WTC11 (cell line): ENCODE data around the gene PTPRJ. TPM values are rescaled to one million over a fixed set of nuclear protein-coding genes. Genes with fewer than 3 reads are reported as not detected.
A peak's percentile ranks its signal among the peaks of the same experiment; 100 is the strongest.

ENCODE experiments used
- ATAC-seq: fragments of 200-7000 bp; cut with Tn5 transposase; 2 replicates; pipeline ENCODE4 v1.10.0; 2021; ENCODE audit warnings: mild to moderate bottlenecking, moderate library complexity
- CTCF ChIA-PET: fragments of 300-600 bp; sonication (Branson Sonifier 250); formaldehyde crosslinking; loops from one replicate; lab custom pipeline; 2021; ENCODE audit warnings: antibody characterized with exemption; lab: Charles Lee
- POLR2A ChIA-PET: fragments of 350-600 bp; sonication (Branson Sonifier 250); formaldehyde crosslinking; loops from one replicate; lab custom pipeline; 2021; ENCODE audit warnings: antibody characterized with exemption; lab: Charles Lee
- DNase-seq: peaks from one replicate; pipeline ENCODE4 v3.0.0; 2021; ENCODE audit warnings: low spot score
- H3K27ac Mint-ChIP-seq: 2 replicates; pipeline ENCODE4 v1.8.0; 2021; ENCODE audit warnings: mixed read lengths
- H3K27me3 Mint-ChIP-seq: 2 replicates; pipeline ENCODE4 v1.8.0; 2021; ENCODE audit warnings: low read depth, mild to moderate bottlenecking, moderate library complexity, mixed read lengths
- H3K36me3 Mint-ChIP-seq: 2 replicates; pipeline ENCODE4 v1.8.0; 2021; ENCODE audit warnings: mixed read lengths
- H3K4me1 Mint-ChIP-seq: 2 replicates; pipeline ENCODE4 v1.8.0; 2022; ENCODE audit warnings: mixed read lengths
- H3K4me3 Mint-ChIP-seq: 2 replicates; pipeline ENCODE4 v1.8.0; 2021; ENCODE audit warnings: mild to moderate bottlenecking, moderate library complexity, mixed read lengths
- H3K9me3 Mint-ChIP-seq: 2 replicates; pipeline ENCODE4 v1.8.0; 2021; ENCODE audit warnings: mixed read lengths
- ATF1 ChIP-seq: sonication (generic); formaldehyde crosslinking; IDR thresholded peaks from 2 replicates; pipeline ENCODE4 v1.8.1; 2023; ENCODE audit warnings: mild to moderate bottlenecking, moderate library complexity, missing genetic modification reagents
- CBFB ChIP-seq: sonication (generic); formaldehyde crosslinking; IDR thresholded peaks from 2 replicates; pipeline ENCODE4 v1.8.1; 2022; ENCODE audit warnings: mild to moderate bottlenecking, low read depth, missing genetic modification reagents
- EMX1 ChIP-seq: fragments of 250-450 bp; sonication (Bioruptor Pico); IDR thresholded peaks from 2 replicates; pipeline ENCODE4 v1.8.0; 2021; ENCODE audit warnings: mild to moderate bottlenecking
- FOXP1 ChIP-seq: sonication (generic); formaldehyde crosslinking; IDR thresholded peaks from 2 replicates; pipeline ENCODE4 v1.8.0; 2022; ENCODE audit warnings: missing genetic modification reagents, mild to moderate bottlenecking, moderate library complexity, borderline replicate concordance
- IRF2 ChIP-seq: sonication (generic); formaldehyde crosslinking; IDR thresholded peaks from 2 replicates; pipeline ENCODE4 v1.8.0; 2022; ENCODE audit warnings: low read depth, missing genetic modification reagents, borderline replicate concordance
- JUN ChIP-seq: sonication (generic); formaldehyde crosslinking; IDR thresholded peaks from 2 replicates; pipeline ENCODE4 v1.8.0; 2023; ENCODE audit warnings: mild to moderate bottlenecking, missing genetic modification reagents
- KAT7 ChIP-seq: sonication (generic); formaldehyde crosslinking; IDR thresholded peaks from 2 replicates; pipeline ENCODE4 v1.8.1; 2023; ENCODE audit warnings: missing genetic modification reagents, mild to moderate bottlenecking, borderline replicate concordance
- MYBL2 ChIP-seq: sonication (generic); formaldehyde crosslinking; IDR thresholded peaks from 2 replicates; pipeline ENCODE4 v1.8.1; 2023; ENCODE audit warnings: mild to moderate bottlenecking, moderate library complexity, missing genetic modification reagents
- NFE2L1 ChIP-seq: sonication (generic); formaldehyde crosslinking; IDR thresholded peaks from 2 replicates; pipeline ENCODE4 v1.8.1; 2023; ENCODE audit warnings: missing genetic modification reagents
- NFYB ChIP-seq: sonication (generic); formaldehyde crosslinking; conservative IDR thresholded peaks from 2 replicates; pipeline ENCODE4 v1.8.0; 2022; ENCODE audit warnings: low read depth, missing genetic modification reagents
- NR1H2 ChIP-seq: sonication (generic); formaldehyde crosslinking; IDR thresholded peaks from 2 replicates; pipeline ENCODE4 v1.9.0; 2021; ENCODE audit warnings: mild to moderate bottlenecking, moderate library complexity, missing genetic modification reagents
- NR2C2 ChIP-seq: sonication (generic); formaldehyde crosslinking; IDR thresholded peaks from 2 replicates; pipeline ENCODE4 v1.8.0; 2022; ENCODE audit warnings: mild to moderate bottlenecking, missing genetic modification reagents
- RORB ChIP-seq: fragments of 250-450 bp; sonication (Bioruptor Pico); IDR thresholded peaks from 2 replicates; pipeline ENCODE4 v1.9.0; 2021; ENCODE audit warnings: mild to moderate bottlenecking
- TEAD4 ChIP-seq: sonication (generic); formaldehyde crosslinking; IDR thresholded peaks from 2 replicates; pipeline ENCODE4 v1.8.0; 2022; ENCODE audit warnings: mild to moderate bottlenecking, missing genetic modification reagents
- TP53 ChIP-seq: sonication (generic); formaldehyde crosslinking; IDR thresholded peaks from 2 replicates; pipeline ENCODE4 v1.8.1; 2023; ENCODE audit warnings: mild to moderate bottlenecking, missing genetic modification reagents
- ZNF263 ChIP-seq: sonication (generic); formaldehyde crosslinking; IDR thresholded peaks from 2 replicates; pipeline ENCODE4 v1.8.1; 2022; ENCODE audit warnings: low read depth, mild to moderate bottlenecking, moderate library complexity, missing genetic modification reagents
- ZNF317 ChIP-seq: sonication (generic); formaldehyde crosslinking; IDR thresholded peaks from 2 replicates; pipeline ENCODE4 v1.8.1; 2023; ENCODE audit warnings: low read depth, mild to moderate bottlenecking, moderate library complexity, missing genetic modification reagents, borderline replicate concordance
- total RNA-seq: library from RNA; stranded (reverse); gene quantifications from 3 replicates; pipeline ENCODE4 v1.2.3, GENCODE V29; 2021
- TF ChIP-seq, protein P1 (sequence below): sonication (generic); formaldehyde crosslinking; IDR thresholded peaks from 2 replicates; pipeline ENCODE4 v1.8.1; 2022; ENCODE audit warnings: low read depth, missing genetic modification reagents, borderline replicate concordance
- TF ChIP-seq, protein P2 (sequence below): sonication (generic); formaldehyde crosslinking; IDR thresholded peaks from 2 replicates; pipeline ENCODE4 v1.8.1; 2023; ENCODE audit warnings: mild to moderate bottlenecking, missing genetic modification reagents

Gene PTPRJ
- total RNA-seq, 1 experiment from 2014 or later, result 19.5 TPM

DNA sequence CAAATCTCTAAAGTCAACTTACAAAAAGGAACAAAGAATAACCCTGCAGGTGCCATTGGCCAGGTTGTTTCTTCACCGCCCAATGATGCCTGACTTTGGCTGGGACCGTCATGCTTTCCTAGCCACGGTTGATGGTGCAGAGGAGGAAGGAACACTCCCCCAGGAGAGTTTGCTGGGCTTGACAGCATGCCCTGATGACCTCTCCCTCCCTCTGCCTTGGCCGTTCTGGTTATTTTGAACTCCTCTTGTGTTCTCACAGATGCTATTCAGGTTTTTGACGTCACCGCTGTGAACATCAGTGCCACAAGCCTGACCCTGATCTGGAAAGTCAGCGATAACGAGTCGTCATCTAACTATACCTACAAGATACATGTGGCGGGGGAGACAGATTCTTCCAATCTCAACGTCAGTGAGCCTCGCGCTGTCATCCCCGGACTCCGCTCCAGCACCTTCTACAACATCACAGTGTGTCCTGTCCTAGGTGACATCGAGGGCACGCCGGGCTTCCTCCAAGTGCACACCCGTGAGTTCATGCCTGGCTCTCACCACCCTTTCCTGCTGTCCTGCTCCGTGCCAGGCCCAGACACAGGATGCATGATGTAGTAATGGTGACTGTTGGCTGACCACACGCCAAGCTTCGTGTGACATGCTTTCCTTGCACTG, 147.3 kb downstream of the PTPRJ start:
- ATAC-seq (no peak), DNase-seq (no peak)
- no peaks in the 10 kb centered on the region for H3K9me3 Mint-ChIP-seq
- ChIA-PET POLR2A (no interaction called here), CTCF (no interaction called here)
- peaks cover 6% of the 10 kb centered on the region for H3K4me1 Mint-ChIP-seq
- H3K4me3 Mint-ChIP-seq, result no peak overlapping the region
- TF ChIP-seq KAT7 (CRISPR knock-in tag), result no peak
- TF ChIP-seq, protein P1, sequence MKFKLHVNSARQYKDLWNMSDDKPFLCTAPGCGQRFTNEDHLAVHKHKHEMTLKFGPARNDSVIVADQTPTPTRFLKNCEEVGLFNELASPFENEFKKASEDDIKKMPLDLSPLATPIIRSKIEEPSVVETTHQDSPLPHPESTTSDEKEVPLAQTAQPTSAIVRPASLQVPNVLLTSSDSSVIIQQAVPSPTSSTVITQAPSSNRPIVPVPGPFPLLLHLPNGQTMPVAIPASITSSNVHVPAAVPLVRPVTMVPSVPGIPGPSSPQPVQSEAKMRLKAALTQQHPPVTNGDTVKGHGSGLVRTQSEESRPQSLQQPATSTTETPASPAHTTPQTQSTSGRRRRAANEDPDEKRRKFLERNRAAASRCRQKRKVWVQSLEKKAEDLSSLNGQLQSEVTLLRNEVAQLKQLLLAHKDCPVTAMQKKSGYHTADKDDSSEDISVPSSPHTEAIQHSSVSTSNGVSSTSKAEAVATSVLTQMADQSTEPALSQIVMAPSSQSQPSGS (CRISPR knock-in tag), result no peak
- TF ChIP-seq ZNF263 (CRISPR knock-in tag), result no peak
- TF ChIP-seq CBFB (CRISPR knock-in tag), result no peak
- TF ChIP-seq, protein P2, sequence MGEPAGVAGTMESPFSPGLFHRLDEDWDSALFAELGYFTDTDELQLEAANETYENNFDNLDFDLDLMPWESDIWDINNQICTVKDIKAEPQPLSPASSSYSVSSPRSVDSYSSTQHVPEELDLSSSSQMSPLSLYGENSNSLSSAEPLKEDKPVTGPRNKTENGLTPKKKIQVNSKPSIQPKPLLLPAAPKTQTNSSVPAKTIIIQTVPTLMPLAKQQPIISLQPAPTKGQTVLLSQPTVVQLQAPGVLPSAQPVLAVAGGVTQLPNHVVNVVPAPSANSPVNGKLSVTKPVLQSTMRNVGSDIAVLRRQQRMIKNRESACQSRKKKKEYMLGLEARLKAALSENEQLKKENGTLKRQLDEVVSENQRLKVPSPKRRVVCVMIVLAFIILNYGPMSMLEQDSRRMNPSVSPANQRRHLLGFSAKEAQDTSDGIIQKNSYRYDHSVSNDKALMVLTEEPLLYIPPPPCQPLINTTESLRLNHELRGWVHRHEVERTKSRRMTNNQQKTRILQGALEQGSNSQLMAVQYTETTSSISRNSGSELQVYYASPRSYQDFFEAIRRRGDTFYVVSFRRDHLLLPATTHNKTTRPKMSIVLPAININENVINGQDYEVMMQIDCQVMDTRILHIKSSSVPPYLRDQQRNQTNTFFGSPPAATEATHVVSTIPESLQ (CRISPR knock-in tag), result no peak
- TF ChIP-seq JUN, result no peak
- no peak for TF ChIP-seq TEAD4 (CRISPR knock-in tag)
- TF ChIP-seq MYBL2 (CRISPR knock-in tag), result no peak
- TF ChIP-seq TP53 (CRISPR knock-in tag), result no peak
- H3K36me3 Mint-ChIP-seq, result peaks cover 23% of the 10 kb centered on the region
- no peaks in the 10 kb centered on the region for H3K27me3 Mint-ChIP-seq
- no peak overlapping the region for H3K27ac Mint-ChIP-seq

DNA sequence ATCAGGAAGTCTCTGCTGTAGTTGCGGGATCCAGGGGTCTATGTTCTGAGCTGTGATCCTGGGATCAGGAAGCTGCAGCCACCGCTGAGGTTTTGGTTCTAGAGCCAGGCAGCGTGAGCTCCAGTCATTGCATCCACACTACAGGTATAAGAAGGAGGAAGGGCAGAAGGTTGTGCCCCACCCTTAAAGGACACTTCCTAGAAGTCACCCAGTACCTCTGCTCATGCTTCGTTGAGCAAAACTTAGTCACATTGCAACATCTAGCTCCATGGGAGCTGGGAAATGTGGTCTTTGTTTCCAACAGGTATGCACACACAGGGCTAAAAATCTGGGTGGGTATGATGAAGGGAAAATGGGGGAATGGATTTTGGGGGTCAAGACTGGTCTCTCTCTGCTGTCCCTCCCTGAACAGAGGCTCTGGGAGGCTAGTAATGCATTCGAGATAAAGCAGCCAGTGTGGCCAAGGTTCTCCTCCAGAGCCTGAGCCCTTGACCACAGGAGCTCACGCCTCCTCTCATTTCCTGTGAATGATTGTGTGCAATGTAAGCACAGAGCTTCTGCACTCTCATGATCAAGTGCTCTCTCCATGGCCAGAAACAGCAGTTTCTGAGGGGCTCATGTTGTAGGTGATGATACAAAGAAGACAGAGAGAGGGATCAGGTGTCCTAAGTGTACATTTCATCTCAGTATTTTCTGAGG, 149.5 kb downstream of the PTPRJ start:
- CTCF ChIA-PET, result no interaction called here
- H3K27me3 Mint-ChIP-seq, result no peaks in the 10 kb centered on the region
- peaks cover 12% of the 10 kb centered on the region for H3K4me1 Mint-ChIP-seq
- ATAC-seq (no peak), DNase-seq (no peak)
- TF ChIP-seq NFE2L1 (CRISPR knock-in tag) (no peak), IRF2 (CRISPR knock-in tag) (no peak), FOXP1 (no peak), EMX1 (CRISPR knock-in tag) (no peak), NR2C2 (CRISPR knock-in tag) (no peak), ATF1 (CRISPR knock-in tag) (no peak), CBFB (CRISPR knock-in tag) (no peak), RORB (CRISPR knock-in tag) (no peak), ZNF317 (CRISPR knock-in tag) (no peak), NR1H2 (no peak)
- H3K27ac Mint-ChIP-seq, result no peak overlapping the region
- POLR2A ChIA-PET, result no interaction called here
- no peaks in the 10 kb centered on the region for H3K9me3 Mint-ChIP-seq
- peaks cover 18% of the 10 kb centered on the region for H3K36me3 Mint-ChIP-seq
- no peak overlapping the region for H3K4me3 Mint-ChIP-seq

DNA sequence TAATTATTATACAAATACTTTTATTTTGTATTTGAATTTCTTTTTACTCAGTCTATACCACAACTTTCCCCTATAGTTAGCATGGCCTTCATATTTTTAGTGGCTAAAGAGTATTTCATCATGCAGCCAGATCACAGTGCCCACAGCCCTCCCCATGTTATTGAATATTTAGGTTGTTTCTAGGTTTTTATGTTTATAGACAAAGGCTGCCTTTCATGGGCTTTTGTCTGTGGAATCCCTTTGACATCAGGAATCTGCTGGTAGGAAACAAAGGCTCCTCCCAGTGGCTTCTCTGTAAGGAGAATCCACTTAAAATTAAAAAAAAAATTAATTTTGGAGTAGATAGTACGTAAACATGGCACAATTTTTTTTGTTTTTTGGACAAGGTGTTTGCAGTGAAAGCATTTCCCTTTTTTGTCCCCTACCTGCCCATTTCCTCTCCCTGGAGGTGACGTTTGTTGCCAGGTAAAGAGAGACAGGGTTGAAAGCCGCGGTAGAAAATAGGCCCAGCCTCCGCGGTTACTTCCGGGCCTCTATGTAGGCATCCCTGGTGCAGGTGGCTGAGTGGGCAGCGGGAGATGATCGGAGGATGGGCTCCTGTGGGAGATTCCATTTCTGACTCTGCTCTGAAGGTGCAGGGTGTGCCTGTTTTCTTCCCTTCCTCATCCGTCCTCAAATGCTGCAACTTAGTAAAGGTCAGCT, 154.0 kb downstream of the PTPRJ start:
- H3K9me3 Mint-ChIP-seq, result no peaks in the 10 kb centered on the region
- no peak overlapping the region for H3K4me3 Mint-ChIP-seq
- POLR2A ChIA-PET, result no interaction called here
- ATAC-seq (peak; percentile 55), DNase-seq (no peak)
- H3K27ac Mint-ChIP-seq, result peak overlapping the region; percentile 23; the same call in 1 of the 2 replicates
- peaks cover 7% of the 10 kb centered on the region for H3K36me3 Mint-ChIP-seq
- CTCF ChIA-PET, result interaction anchor here (1.4 kb wide), 1 partner anchor 17 kb away, joined by 5 read pairs; no protein-coding TSS in a partner anchor
- TF ChIP-seq, protein P2 (CRISPR knock-in tag), result no peak
- TF ChIP-seq MYBL2 (CRISPR knock-in tag) (no peak), NFYB (CRISPR knock-in tag) (no peak)
- peaks cover 6% of the 10 kb centered on the region; the same call in 1 of the 2 replicates for H3K4me1 Mint-ChIP-seq
- no peaks in the 10 kb centered on the region for H3K27me3 Mint-ChIP-seq
